CD14-positive monocyte (primary cell): ENCODE measurements around the gene PCED1B. TPM values are rescaled to one million over a fixed set of nuclear protein-coding genes. Genes with fewer than 3 reads are reported as not detected.

Source experiments
- DNase-seq, 3 donors: peaks; one replicate each; pipeline ENCODE4 v3.0.0-alpha.2; 2011 to 2022
- H2AFZ ChIP-seq: 2 replicates; pipeline ENCODE4 v1.6.0; 2012; ENCODE audit warnings: mild to moderate bottlenecking, low read depth, low read length, inconsistent platforms; ENCODE audit not compliant: insufficient read depth, poor library complexity, severe bottlenecking
- H3K27ac ChIP-seq, 2 donors: 1 replicate in 1 of 2; 2 replicates in 1 of 2; pipeline ENCODE4 v1.5.1; 2012 to 2013; ENCODE audit warnings: low read length in 2 of 2, control low read depth in 1 of 2, inconsistent platforms in 1 of 2, low read depth in 1 of 2, mild to moderate bottlenecking in 1 of 2
- H3K27me3 ChIP-seq, 2 donors: one replicate each; pipeline versions ENCODE4 v1.6.0 to v1.6.1; 2011 to 2013; ENCODE audit warnings: low read length in 2 of 2; ENCODE audit not compliant: control insufficient read depth in 2 of 2, insufficient read depth in 2 of 2
- H3K36me3 ChIP-seq, 2 donors: replicated peaks in 1 of 2; 1 replicate in 1 of 2; 2 replicates in 1 of 2; pipeline versions ENCODE4 v1.5.1 to v1.6.1; 2012 to 2013; ENCODE audit warnings: low read length in 2 of 2, control low read depth in 1 of 2, inconsistent platforms in 1 of 2, mild to moderate bottlenecking in 1 of 2; ENCODE audit not compliant: insufficient read depth in 2 of 2, control insufficient read depth in 1 of 2
- H3K4me1 ChIP-seq, 2 donors: 1 replicate in 1 of 2; 2 replicates in 1 of 2; pipeline versions ENCODE4 v1.5.1 to v1.6.1; 2012 to 2013; ENCODE audit warnings: low read length in 2 of 2, control low read depth in 1 of 2, inconsistent platforms in 1 of 2, mild to moderate bottlenecking in 1 of 2, moderate library complexity in 1 of 2; ENCODE audit not compliant: insufficient read depth in 2 of 2, control insufficient read depth in 1 of 2
- H3K4me2 ChIP-seq: replicated peaks from 2 replicates; pipeline ENCODE3; 2012; ENCODE audit warnings: low read length, moderate library complexity, mild to moderate bottlenecking; ENCODE audit not compliant: poor library complexity, severe bottlenecking; ENCODE audit errors: extremely low read depth
- H3K4me3 ChIP-seq, 3 experiments: fragments of 200-600 bp in 1 of 3; sonication (generic) in 1 of 3; replicated peaks in 1 of 3; 1 replicate in 2 of 3; 2 replicates in 1 of 3; pipeline ENCODE4 v1.5.1; 2011 to 2013; ENCODE audit warnings: low read length in 3 of 3, mild to moderate bottlenecking in 3 of 3, control low read depth in 2 of 3, low read depth in 2 of 3, inconsistent platforms in 1 of 3, moderate library complexity in 1 of 3
- H3K79me2 ChIP-seq: 2 replicates; pipeline ENCODE4 v1.6.0; 2012; ENCODE audit warnings: mild to moderate bottlenecking, control low read depth, inconsistent platforms, low read length, moderate library complexity; ENCODE audit not compliant: insufficient read depth
- H3K9ac ChIP-seq: 2 replicates; pipeline ENCODE4 v1.6.0; 2017; ENCODE audit warnings: low read length, mild to moderate bottlenecking; ENCODE audit not compliant: insufficient read depth, poor library complexity, severe bottlenecking
- H3K9me3 ChIP-seq, 2 donors: replicated peaks in 1 of 2; 1 replicate in 1 of 2; 2 replicates in 1 of 2; pipeline versions ENCODE4 v1.5.1 to v1.6.1; 2012 to 2013; ENCODE audit warnings: low read length in 2 of 2, control low read depth in 1 of 2; ENCODE audit not compliant: control insufficient read depth in 1 of 2, insufficient read depth in 1 of 2
- H4K20me1 ChIP-seq: 2 replicates; pipeline ENCODE4 v1.6.0; 2012; ENCODE audit warnings: mild to moderate bottlenecking, low read length, control low read depth, moderate library complexity; ENCODE audit not compliant: insufficient read depth
- H3K27ac Mint-ChIP-seq, 7 donors: one replicate each; pipeline ENCODE4 v1.8.0; 2020; ENCODE audit warnings: mild to moderate bottlenecking in 7 of 7, mixed read lengths in 7 of 7, moderate library complexity in 6 of 7, inconsistent platforms in 2 of 7
- H3K27me3 Mint-ChIP-seq, 3 donors: one replicate each; pipeline ENCODE4 v1.8.0; 2021 to 2022; ENCODE audit warnings: low read depth in 3 of 3, mild to moderate bottlenecking in 3 of 3, mixed read lengths in 3 of 3, moderate library complexity in 3 of 3, inconsistent platforms in 1 of 3
- H3K36me3 Mint-ChIP-seq, 2 donors: one replicate each; pipeline ENCODE4 v1.8.0; 2020; ENCODE audit warnings: mixed read lengths in 2 of 2, inconsistent platforms in 1 of 2, mild to moderate bottlenecking in 1 of 2
- H3K4me1 Mint-ChIP-seq: one replicate; pipeline ENCODE4 v1.8.0; 2020; ENCODE audit warnings: mild to moderate bottlenecking, mixed read lengths
- H3K4me3 Mint-ChIP-seq, 2 donors: one replicate each; pipeline ENCODE4 v1.8.0; 2020; ENCODE audit warnings: mild to moderate bottlenecking in 2 of 2, mixed read lengths in 2 of 2, moderate library complexity in 1 of 2
- H3K9me3 Mint-ChIP-seq, 7 donors: one replicate each; pipeline ENCODE4 v1.8.0; 2020 to 2022; ENCODE audit warnings: mixed read lengths in 7 of 7, mild to moderate bottlenecking in 6 of 7, moderate library complexity in 6 of 7, inconsistent platforms in 2 of 7
- CTCF ChIP-seq: fragments of 200-600 bp; IDR thresholded peaks from one replicate; pipeline ENCODE4 v1.8.0; 2022; ENCODE audit warnings: antibody characterized with exemption, mild to moderate bottlenecking
- WGBS: methylation state at CpG from one replicate; pipeline ENCODE4 v1.1.5; 2013; ENCODE audit warnings: missing lambda C conversion rate; ENCODE audit not compliant: insufficient coverage; 5-methylcytosine and 5-hydroxymethylcytosine counted together
- intact Hi-C, 2 donors: fragments of 100-400 bp; cut with micrococcal nuclease; formaldehyde crosslinking; loops; one replicate each; pipeline versions ENCODE4 v1.15.0 to v1.15.1; 2023
- polyA plus RNA-seq, 3 donors: library from polyadenylated mRNA; depleted of rRNA in 1 of 3; unstranded in 2 of 3; stranded (reverse) in 1 of 3; fragments of 300-500 nt in 2 of 3; fragments of >200 nt in 1 of 3; fragmentation: Illumina TruSeq in 2 of 3; gene quantifications; 1 replicate in 2 of 3; 2 replicates in 1 of 3; pipeline ENCODE4 v1.2.3, GENCODE V29; 2012 to 2021

Gene PCED1B
- polyA plus RNA-seq, 3 donors: 0.10 to 0.65 TPM; not detected in 1

GRCh38 chr12:47080725-47081502 is 1.5 kb downstream of the PCED1B start:
- peak; percentile 57 to 76 (median 75) for DNase-seq
- peak overlapping the region; percentile 43 to 89 (median 86) for H3K27ac Mint-ChIP-seq

More at GRCh38 chr12:47080725-47081502, 1.5 kb downstream of the PCED1B start:
- H2AFZ ChIP-seq: peak overlapping the region; percentile 93
- no peaks in the 10 kb centered on the region for H3K79me2 ChIP-seq
- peak overlapping the region in 1 of 2 donors; percentile 72 for H3K27ac ChIP-seq
- no peaks in the 10 kb centered on the region for H3K36me3 ChIP-seq
- Mint-ChIP-seq H3K4me1 (peaks cover 61% of the 10 kb centered on the region), H3K36me3 (no peaks in the 10 kb centered on the region), H3K27me3 (peaks cover 10 to 22% (median 13%) of the 10 kb centered on the region in 3 donors), H3K9me3 (peaks cover 0 to 2% (median 0%) of the 10 kb centered on the region in 7 donors), H3K4me3 (peak overlapping the region; percentile 95 to 100)
- peak overlapping the region; percentile 98 for H3K4me2 ChIP-seq
- no peaks in the 10 kb centered on the region for H3K9me3 ChIP-seq
- H4K20me1 ChIP-seq: no peaks in the 10 kb centered on the region
- peak overlapping the region; percentile 56 to 88 (median 56) for H3K4me3 ChIP-seq
- peaks cover 40 to 60% of the 10 kb centered on the region in 2 donors for H3K4me1 ChIP-seq
- intact Hi-C loops: loop anchor here (5.0 to 10.0 kb wide), 3 partner anchors 136 to 314 kb away; no protein-coding TSS in a partner anchor
- WGBS: 0% methylated on average over 20 of the region's 26 CpGs
- TF ChIP-seq CTCF: no peak
- H3K9ac ChIP-seq: peak overlapping the region; percentile 60
- peaks cover 5 to 16% of the 10 kb centered on the region in 2 donors for H3K27me3 ChIP-seq
